Colonic mucosa (tissue), 4 donors: Measurements from ENCODE around the gene YLPM1. TPM values are rescaled to one million over a fixed set of nuclear protein-coding genes. Genes with fewer than 3 reads are reported as not detected.

Source experiments
- DNase-seq: peaks from one replicate; pipeline ENCODE4 v3.0.0-alpha.2; 2020
- H3K27ac ChIP-seq: fragments of 200-600 bp; one replicate; pipeline ENCODE4 v1.8.0; 2021
- H3K27me3 ChIP-seq: fragments of 200-600 bp; one replicate; pipeline ENCODE4 v1.8.0; 2021
- H3K36me3 ChIP-seq: fragments of 200-600 bp; one replicate; pipeline ENCODE4 v1.8.0; 2021
- H3K4me1 ChIP-seq: fragments of 200-600 bp; one replicate; pipeline ENCODE4 v1.8.0; 2021; ENCODE audit warnings: mild to moderate bottlenecking
- H3K4me3 ChIP-seq: fragments of 200-600 bp; one replicate; pipeline ENCODE4 v1.8.0; 2021
- H3K9ac ChIP-seq, 2 donors: one replicate each; pipeline ENCODE4 v1.7.0; 2013; ENCODE audit warnings: control low read depth in 2 of 2, low read depth in 2 of 2, low read length in 2 of 2
- H3K9me3 ChIP-seq: fragments of 200-600 bp; one replicate; pipeline ENCODE4 v1.8.0; 2021
- CTCF ChIP-seq: fragments of 200-600 bp; IDR thresholded peaks from one replicate; pipeline ENCODE4 v1.8.0; 2022; ENCODE audit warnings: antibody characterized with exemption, mild to moderate bottlenecking
- intact Hi-C: fragments of 100-400 bp; cut with DNase I; formaldehyde crosslinking; loops from one replicate; pipeline ENCODE4 v1.14.1; 2022
- total RNA-seq, 2 donors: library from RNA; stranded (reverse); fragmentation: NEBNext Ultra II Directional in 1 of 2; extraction: Animal tissue kit (Norgen Biotek cat#: 25700) in 1 of 2; gene quantifications; one replicate each; pipeline ENCODE4 v1.2.1, GENCODE V29; 2021
- donor health status: healthy.
- donor health status: DM: no; HTN: no; CAD: no.
- donor health status: DM: no; HTN: no; CAD: no.

YLPM1 gene
- total RNA-seq, 2 donors from 2014 or later, result 36.1 to 41.7 TPM

- no peak for DNase-seq
- Histone ChIP-seq H3K4me3 (no peak overlapping the region), H3K4me1 (no peaks in the 10 kb centered on the region), H3K9ac (peak overlapping the region in 1 of 2 donors; percentile 1), H3K9me3 (no peaks in the 10 kb centered on the region), H3K27me3 (no peaks in the 10 kb centered on the region), H3K27ac (no peak overlapping the region), H3K36me3 (no peaks in the 10 kb centered on the region)
- intact Hi-C loops, result no loop called here
- peak; percentile 29 for TF ChIP-seq CTCF
These were observed 41.2 kb downstream of the YLPM1 start for GRCh38 chr14:74804219-74804825.

GRCh38 chr14:74807853-74808545 is 44.9 kb downstream of the YLPM1 start:
- H3K27ac ChIP-seq, result no peak overlapping the region
- TF ChIP-seq CTCF, result no peak
- H3K4me3 ChIP-seq, result no peak overlapping the region
- no peaks in the 10 kb centered on the region for H3K27me3 ChIP-seq
- intact Hi-C loops, result no loop called here
- H3K9me3 ChIP-seq, result no peaks in the 10 kb centered on the region
- DNase-seq, result no peak
- H3K36me3 ChIP-seq, result no peaks in the 10 kb centered on the region
- H3K4me1 ChIP-seq, result no peaks in the 10 kb centered on the region
- no peak overlapping the region for H3K9ac ChIP-seq

GRCh38 chr14:74816124-74816523 is 53.0 kb downstream of the YLPM1 start:
- peaks cover 10% of the 10 kb centered on the region for H3K36me3 ChIP-seq
- no peak overlapping the region for H3K9ac ChIP-seq

GRCh38 chr14:74820288-74820687 is 57.2 kb downstream of the YLPM1 start:
- no peak for DNase-seq
- no peak overlapping the region for H3K27ac ChIP-seq
- no peaks in the 10 kb centered on the region for H3K4me1 ChIP-seq
- TF ChIP-seq CTCF, result no peak
- no peak overlapping the region for H3K4me3 ChIP-seq
- intact Hi-C loops, result no loop called here
- no peaks in the 10 kb centered on the region for H3K27me3 ChIP-seq
- peaks cover 10% of the 10 kb centered on the region for H3K36me3 ChIP-seq
- no peak overlapping the region for H3K9ac ChIP-seq
- no peaks in the 10 kb centered on the region for H3K9me3 ChIP-seq

More at GRCh38 chr14:74816124-74816523, 53.0 kb downstream of the YLPM1 start:
- intact Hi-C loops, result no loop called here
- no peaks in the 10 kb centered on the region for H3K27me3 ChIP-seq
- DNase-seq, result no peak
- H3K9me3 ChIP-seq, result no peaks in the 10 kb centered on the region
- no peak overlapping the region for H3K4me3 ChIP-seq
- no peak overlapping the region for H3K27ac ChIP-seq
- H3K4me1 ChIP-seq, result no peaks in the 10 kb centered on the region
- TF ChIP-seq CTCF, result no peak

DNA sequence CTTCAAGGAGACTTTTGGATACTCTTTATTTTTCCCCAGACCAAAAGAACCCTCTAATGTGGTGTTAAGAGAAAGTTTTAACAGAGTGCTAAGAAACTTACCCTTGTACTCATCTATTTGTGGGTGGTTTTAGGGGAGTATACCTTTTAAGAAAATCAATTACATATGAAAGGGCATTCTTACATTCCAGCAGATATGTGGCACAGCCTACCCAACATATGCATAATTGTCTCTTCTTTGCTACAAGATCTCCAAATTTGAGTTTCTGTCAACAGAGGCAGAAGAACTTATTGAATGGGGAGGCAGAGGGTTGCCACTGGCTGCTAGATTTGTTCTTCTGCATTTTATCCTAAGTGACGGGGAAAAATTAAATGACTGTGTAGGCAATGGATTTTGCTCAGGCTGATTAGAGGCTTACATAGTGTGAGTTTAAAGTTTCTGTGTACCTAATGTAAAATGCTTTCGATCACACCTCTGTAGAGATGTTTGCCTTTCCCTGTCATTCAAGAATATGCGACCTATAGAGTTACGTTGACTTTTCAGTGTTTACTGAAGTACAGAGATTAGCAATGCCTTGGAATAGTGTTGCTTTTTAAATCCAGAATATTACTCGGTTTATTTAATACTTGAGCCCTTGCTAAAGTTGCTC is 58.3 kb downstream of the YLPM1 start:
- no peaks in the 10 kb centered on the region for H3K4me1 ChIP-seq
- no peak overlapping the region for H3K4me3 ChIP-seq
- no peak overlapping the region for H3K27ac ChIP-seq
- no peak for TF ChIP-seq CTCF
- no peak overlapping the region for H3K9ac ChIP-seq
- H3K9me3 ChIP-seq, result no peaks in the 10 kb centered on the region
- no peak for DNase-seq
- no peaks in the 10 kb centered on the region for H3K27me3 ChIP-seq
- H3K36me3 ChIP-seq, result peaks cover 6% of the 10 kb centered on the region
- intact Hi-C loops, result no loop called here
